Stimulated activated CD4-positive, alpha-beta T cell treated with anti-CD3 and anti-CD28 coated beads, TNF-alpha, amount 100 ng/mL, for 1 hour (primary cell): ENCODE data around the gene TNFRSF14.
"Not testable (repeated sequence)": the region's sequence is repeated elsewhere in the genome, so short reads cannot be mapped to it uniquely, and the experiment has no call there.

Source experiments
- DNase-seq, 3 donors: peaks; one replicate each; pipeline ENCODE4 v3.0.0-alpha.2; 2020; ENCODE audit warnings: low read depth in 3 of 3, low spot score in 1 of 3

The TNFRSF14 gene

GRCh38 chr1:2538376-2538775 lies 17.8 kb upstream of the TNFRSF14 start:
- no peak for DNase-seq

GRCh38 chr1:2538872-2539271 lies 17.3 kb upstream of the TNFRSF14 start:
- DNase-seq = no peak

GRCh38 chr1:2539312-2539907 lies 16.8 kb upstream of the TNFRSF14 start:
- no peak for DNase-seq

DNA sequence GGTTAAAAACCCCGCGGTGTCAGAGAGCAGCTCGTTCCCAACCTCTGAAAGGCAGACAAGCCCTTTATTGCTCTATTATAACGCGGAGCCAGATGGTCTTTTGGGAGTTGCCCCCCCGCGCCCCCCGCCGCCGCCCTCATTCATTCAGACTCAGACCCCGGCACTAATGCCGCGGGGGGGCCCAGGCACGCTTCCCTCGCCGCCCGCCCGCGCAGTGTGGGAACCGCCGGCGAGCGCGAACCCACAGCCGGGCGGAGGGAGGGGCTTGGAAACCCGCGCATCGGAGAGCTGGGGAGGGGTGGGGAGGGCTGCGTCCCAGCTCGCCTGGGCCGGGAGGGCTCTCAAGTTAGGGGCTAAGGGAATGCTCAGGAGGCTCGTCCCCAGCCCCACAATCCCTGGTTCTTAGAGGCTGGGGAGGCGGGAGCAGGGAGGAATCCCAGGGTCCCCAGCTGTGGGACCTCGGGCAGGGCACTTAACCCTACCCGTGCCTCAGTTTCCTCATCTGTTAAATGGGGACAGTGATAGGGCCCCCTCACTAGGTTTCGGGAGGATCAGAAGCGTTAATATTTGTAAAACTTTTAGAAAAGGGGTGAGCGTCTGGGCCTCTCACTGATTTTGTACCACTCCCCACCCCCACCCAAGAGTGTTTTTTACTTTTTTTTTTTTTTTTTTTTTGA lies 15.2 kb upstream of the TNFRSF14 start:
- DNase-seq = no peak

DNA sequence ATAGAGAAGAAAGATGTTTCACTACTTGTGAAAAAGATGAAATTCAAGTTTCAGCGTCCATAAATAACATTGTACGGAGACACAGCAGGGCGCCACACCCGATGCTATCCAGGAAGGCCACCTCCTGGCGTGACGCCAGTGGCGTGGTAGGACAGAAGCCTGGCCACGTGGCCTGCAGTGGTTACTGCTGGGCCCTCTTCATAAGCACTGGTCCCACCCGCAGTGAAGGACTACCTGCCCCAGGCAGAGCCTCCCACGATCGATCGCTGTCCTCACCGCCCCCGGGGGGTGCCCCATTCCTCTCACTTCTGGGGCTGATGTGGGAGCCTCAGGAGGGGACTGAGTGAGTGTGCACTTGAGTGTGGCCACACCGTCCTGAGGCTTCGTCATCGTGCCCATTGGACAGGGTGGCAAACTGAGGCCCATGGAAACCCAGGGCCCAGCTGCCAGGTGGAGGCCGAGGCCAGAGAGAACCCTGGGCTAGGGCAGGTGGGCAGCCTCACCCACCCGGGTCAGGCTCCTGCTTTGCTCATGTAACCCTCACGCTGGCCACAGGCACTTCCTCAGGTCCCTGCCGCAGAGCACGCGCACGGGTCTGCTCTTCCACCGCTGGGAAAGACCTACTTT lies 14.4 kb upstream of the TNFRSF14 start:
- no peak for DNase-seq

DNA sequence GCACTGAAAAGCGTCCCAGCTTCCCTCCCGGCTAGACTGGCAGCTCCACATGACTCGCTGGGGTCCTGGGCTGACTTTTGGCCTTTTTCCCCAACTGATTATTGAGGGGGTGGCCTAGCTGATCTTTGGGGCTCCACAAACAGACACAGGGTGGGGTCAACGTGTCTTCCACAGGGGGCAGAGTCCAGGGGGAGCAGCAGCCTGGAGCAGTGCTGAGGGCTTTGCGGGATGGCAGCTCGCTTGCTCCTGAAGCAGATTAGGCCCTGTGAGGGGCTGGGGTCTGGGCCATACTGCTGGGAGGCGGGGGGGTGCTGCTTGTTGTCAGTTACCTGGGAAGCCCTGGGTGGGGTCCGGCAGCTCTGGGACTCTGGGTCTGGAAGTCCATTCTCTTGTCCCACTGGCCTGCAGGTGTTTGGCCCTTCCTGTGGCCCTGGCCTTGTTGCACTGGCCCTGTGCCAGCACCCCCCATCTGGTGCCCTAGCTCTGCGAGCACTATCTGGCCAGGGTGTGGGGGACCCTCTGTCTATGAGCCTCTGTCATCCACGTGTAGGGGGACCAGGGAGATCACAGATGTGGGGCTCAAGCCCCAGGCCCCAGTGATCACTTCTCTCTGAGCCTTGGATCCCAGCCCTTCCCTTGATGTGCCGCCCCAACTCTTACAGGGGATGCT lies 13.8 kb upstream of the TNFRSF14 start:
- DNase-seq = no peak

GRCh38 chr1:2543543-2544092 lies 12.6 kb upstream of the TNFRSF14 start:
- no peak for DNase-seq

DNA sequence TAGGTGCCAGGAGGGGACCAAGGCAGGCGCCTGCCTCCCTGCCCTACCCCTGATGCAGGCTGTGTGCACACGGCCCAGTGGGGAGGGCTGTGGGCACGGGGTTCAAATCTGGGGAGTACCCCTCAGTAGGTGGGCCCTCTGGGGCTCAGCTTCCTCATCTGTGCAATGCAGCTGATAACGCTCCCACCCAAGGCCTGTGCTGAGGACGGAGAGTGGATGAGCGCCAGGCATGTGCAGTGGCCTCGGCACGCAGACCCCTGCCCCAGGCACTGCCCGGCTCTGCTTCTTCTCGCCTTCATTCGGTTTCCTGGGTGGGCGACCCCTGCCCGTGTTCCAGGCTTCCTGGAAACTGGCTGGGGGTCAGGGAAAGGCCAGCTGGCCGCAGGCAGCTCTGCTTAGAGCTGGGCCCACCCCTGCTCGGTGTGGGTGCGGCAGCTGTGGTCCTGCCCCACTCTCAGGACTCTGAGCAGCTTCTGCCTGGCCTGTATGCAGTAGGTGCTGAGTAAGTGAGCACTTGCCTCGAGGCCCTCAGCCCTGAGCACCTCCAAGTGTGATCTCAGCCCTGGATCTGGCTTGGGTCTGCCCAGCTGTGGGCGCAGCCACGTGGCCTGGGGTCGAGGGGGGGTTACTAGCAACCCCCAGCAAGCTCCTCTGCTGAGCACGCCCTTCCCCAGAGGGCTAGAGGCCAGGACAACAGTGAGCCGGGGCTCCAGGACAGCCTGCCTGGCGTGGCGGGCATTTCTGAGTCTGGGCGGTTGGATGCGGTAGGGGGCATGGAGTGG lies 11.9 kb upstream of the TNFRSF14 start:
- no peak for DNase-seq

GRCh38 chr1:2544875-2545640 lies 11.1 kb upstream of the TNFRSF14 start:
- no peak for DNase-seq

- peak; percentile 73 to 81 (median 78) for DNase-seq
Observed at GRCh38 chr1:2545754-2546514, 10.2 kb upstream of the TNFRSF14 start.

DNA sequence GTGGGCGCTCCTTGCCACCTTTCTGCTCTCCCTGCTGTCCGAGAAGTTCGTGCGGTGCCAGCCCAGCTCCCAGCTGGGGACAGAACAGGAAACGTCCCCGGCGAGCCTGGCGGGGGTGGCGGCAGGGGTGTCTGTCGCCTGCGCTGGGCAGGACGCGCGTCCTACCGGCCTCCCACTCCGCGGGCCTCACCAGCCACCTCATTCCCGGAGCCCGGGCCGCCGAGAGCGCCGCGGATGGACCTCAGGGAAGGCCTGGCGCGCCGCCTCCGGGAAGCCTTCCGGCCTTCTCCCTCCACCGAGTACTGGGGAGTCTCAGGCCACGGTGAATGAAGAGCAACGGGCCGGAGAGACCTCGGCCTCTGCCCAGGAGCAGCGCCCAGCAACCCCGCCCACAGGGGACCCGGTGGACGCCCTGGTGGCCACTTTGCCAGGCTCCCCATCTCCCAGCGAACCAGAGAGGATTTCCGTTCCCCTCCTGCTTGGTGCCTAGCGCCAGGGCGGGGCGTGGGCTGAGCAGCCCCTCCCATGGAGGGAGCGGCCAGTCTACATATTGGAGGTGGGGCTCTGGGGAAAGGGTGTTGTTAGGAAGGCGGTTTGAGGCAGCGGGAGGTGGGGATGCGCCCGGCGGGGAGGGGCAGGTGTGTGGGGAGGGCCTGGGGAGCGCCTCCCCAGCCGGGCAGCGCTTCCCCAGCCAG lies 9.5 kb upstream of the TNFRSF14 start:
- DNase-seq = peak; percentile 60 to 65 (median 63)

GRCh38 chr1:2547210-2548067 lies 8.7 kb upstream of the TNFRSF14 start:
- DNase-seq = no peak

GRCh38 chr1:2548068-2548589 lies 8.0 kb upstream of the TNFRSF14 start:
- DNase-seq = peak; percentile 64 to 78 (median 67)

DNA sequence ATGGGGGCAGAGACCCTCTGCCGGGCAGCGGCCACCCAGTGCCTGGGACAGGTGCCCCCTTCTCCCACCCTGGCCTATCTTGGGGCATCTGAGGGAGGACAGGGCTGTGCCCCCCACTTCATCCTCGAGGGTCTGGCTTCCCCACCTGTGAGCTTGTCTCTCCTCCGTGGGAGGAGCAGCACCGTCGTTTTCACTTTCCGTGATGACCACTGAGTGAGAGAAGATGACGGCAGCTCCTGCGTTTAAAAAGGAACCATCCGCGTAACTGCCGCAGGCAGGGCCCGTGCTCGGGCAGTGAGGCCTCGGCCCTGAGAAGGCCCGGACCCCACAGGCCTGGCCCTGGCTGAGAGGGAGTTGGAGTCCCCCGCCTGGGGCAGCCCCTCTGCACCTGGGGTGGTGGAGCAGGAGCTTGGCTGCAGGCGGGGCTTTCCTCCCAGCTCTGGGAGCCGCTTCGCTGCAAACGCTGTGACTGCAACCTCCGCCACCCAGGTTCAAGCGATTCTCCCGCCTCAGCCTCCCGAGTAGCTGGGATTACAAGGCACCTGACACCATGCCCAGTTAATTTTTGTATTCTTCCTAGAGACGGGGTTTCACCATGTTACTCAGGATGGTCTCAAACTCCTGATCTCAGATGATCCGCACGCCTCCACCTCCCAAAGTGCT lies 6.7 kb upstream of the TNFRSF14 start:
- not testable (repeated sequence) for DNase-seq

DNA sequence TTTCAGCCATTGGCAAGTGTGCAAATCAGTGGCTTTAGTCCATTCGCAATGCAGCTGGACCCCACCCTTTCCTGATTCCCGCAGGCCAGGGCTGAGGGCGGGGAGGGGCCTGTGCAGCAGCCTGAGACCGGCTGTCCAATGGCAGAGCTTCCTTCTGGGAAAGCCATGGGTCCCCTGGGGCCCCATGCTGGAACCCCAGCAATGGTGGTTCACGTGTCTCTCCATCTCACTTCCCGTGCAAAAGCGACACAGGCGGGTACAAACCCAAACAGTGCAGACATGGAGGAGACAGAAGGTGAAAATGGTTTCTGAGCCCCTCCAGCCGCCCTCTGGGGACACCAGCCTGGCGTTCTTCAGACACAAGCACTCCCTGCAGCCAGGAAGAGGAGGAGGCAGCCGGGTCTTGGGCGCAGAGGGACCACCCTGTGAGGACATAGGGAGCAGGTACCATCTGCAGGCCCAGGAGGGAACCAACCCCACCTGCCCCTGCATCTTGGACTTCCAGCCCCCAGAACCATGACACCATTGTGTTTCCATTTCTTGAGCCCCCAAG lies 5.8 kb upstream of the TNFRSF14 start:
- DNase-seq = not testable (repeated sequence)

DNA sequence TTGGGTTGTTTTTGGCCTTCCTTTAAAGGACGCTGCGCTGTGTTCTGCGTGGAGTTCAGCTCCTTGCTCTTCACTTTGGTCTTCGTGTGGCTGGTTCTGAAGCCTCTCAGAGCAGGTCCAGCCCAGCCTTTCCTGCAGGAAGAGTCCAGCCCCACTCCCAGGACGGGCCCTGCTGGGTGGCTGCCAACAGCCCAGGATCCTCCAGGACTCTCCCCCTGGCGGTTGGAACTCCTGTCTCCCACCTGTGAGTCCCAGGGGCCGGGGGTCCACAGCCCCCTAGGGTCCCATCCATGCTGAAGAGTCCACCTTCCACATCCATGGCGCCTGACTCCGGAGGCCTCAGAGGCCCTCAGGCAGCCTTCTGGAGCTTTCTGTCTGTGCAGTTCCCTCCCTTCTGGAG lies 4.6 kb upstream of the TNFRSF14 start:
- not testable (repeated sequence) for DNase-seq

- no peak for DNase-seq
Observed at GRCh38 chr1:2552189-2552588, 4.0 kb upstream of the TNFRSF14 start.
